Naive B cell (primary cell): ENCODE results near the gene CES2. TPM values are rescaled to one million over a fixed set of nuclear protein-coding genes. Genes with fewer than 3 reads are reported as not detected.
"Not testable (repeated sequence)": the region's sequence is repeated elsewhere in the genome, so short reads cannot be mapped to it uniquely, and the experiment has no call there.

Experiments used
- ATAC-seq, 2 donors: fragments of 150-1000 bp; cut with Tn5 transposase; 2 replicates each; pipeline ENCODE4 v1.10.0; 2021; ENCODE audit warnings: low read depth in 2 of 2, mild to moderate bottlenecking in 2 of 2, moderate library complexity in 2 of 2
- DNase-seq: peaks from one replicate; pipeline ENCODE4 v3.0.0; 2022
- H3K27ac Mint-ChIP-seq, 6 donors: one replicate each; pipeline ENCODE4 v1.8.0; 2020 to 2022; ENCODE audit warnings: mild to moderate bottlenecking in 6 of 6, mixed read lengths in 6 of 6, moderate library complexity in 5 of 6, inconsistent platforms in 2 of 6
- H3K27me3 Mint-ChIP-seq, 3 donors: one replicate each; pipeline ENCODE4 v1.8.0; 2021 to 2022; ENCODE audit warnings: mixed read lengths in 3 of 3, mild to moderate bottlenecking in 1 of 3
- H3K36me3 Mint-ChIP-seq, 2 donors: one replicate each; pipeline ENCODE4 v1.8.0; 2020 to 2022; ENCODE audit warnings: mixed read lengths in 2 of 2, inconsistent platforms in 1 of 2, mild to moderate bottlenecking in 1 of 2
- H3K4me1 Mint-ChIP-seq, 3 donors: one replicate each; pipeline ENCODE4 v1.8.0; 2020 to 2022; ENCODE audit warnings: mixed read lengths in 3 of 3, inconsistent platforms in 1 of 3, mild to moderate bottlenecking in 1 of 3, moderate library complexity in 1 of 3
- H3K4me3 Mint-ChIP-seq, 8 donors: one replicate each; pipeline ENCODE4 v1.8.0; 2020 to 2022; ENCODE audit warnings: mild to moderate bottlenecking in 8 of 8, mixed read lengths in 8 of 8, moderate library complexity in 8 of 8, inconsistent platforms in 2 of 8
- H3K9me3 Mint-ChIP-seq, 7 donors: one replicate each; pipeline ENCODE4 v1.8.0; 2020 to 2022; ENCODE audit warnings: mixed read lengths in 7 of 7, mild to moderate bottlenecking in 5 of 7, inconsistent platforms in 2 of 7, moderate library complexity in 1 of 7
- polyA plus RNA-seq, 6 donors: library from polyadenylated mRNA; unstranded; fragments of 300-500 nt; fragmentation: Illumina TruSeq; gene quantifications; one replicate each; pipeline ENCODE4 v1.2.3, GENCODE V29; 2021; ENCODE audit warnings: low read depth in 6 of 6

The CES2 gene
- polyA plus RNA-seq, 6 donors from 2014 or later = 16.3 to 25.7 (median 21.0) TPM

- DNase-seq = no peak
- peaks cover 8 to 37% (median 26%) of the 10 kb centered on the region in 3 donors for H3K27me3 Mint-ChIP-seq
- no peaks in the 10 kb centered on the region for H3K9me3 Mint-ChIP-seq
- H3K27ac Mint-ChIP-seq = no peak overlapping the region
- peaks cover 13 to 27% (median 17%) of the 10 kb centered on the region in 3 donors for H3K4me1 Mint-ChIP-seq
- no peak overlapping the region for H3K4me3 Mint-ChIP-seq
- ATAC-seq = no peak
- H3K36me3 Mint-ChIP-seq = no peaks in the 10 kb centered on the region
Measured at GRCh38 chr16:66960270-66960669, 25.0 kb downstream of the CES2 start.

- H3K4me1 Mint-ChIP-seq = peaks cover 13 to 27% (median 17%) of the 10 kb centered on the region in 3 donors
- H3K27ac Mint-ChIP-seq = peak within 1 kb of the TSS in 4 of 6 donors; percentile 14 to 92 (median 80)
- ATAC-seq (peak; percentile 79 to 84), DNase-seq (peak; percentile 19)
- peaks cover 8 to 40% (median 26%) of the 10 kb centered on the region in 3 donors for H3K27me3 Mint-ChIP-seq
- H3K4me3 Mint-ChIP-seq = peak within 1 kb of the TSS in 7 of 8 donors; percentile 31 to 75 (median 56)
- H3K9me3 Mint-ChIP-seq = no peaks in the 10 kb centered on the region
- H3K36me3 Mint-ChIP-seq = no peaks in the 10 kb centered on the region
Measured at GRCh38 chr16:66961065-66961744, 25.9 kb downstream of the CES2 start, which contains the start of gene CES3. Gene CES3, plus strand, starts transcription at chr16:66961266. Its CDS starts 42 bp downstream, at chr16:66961308.

GRCh38 chr16:66961914-66962313, 26.6 kb downstream of the CES2 start:
- ATAC-seq (peak; percentile 51 to 57), DNase-seq (no peak)
- H3K4me1 Mint-ChIP-seq = peaks cover 13 to 27% (median 17%) of the 10 kb centered on the region in 3 donors
- no peaks in the 10 kb centered on the region for H3K36me3 Mint-ChIP-seq
- peak overlapping the region in 7 of 8 donors; percentile 31 to 75 (median 56) for H3K4me3 Mint-ChIP-seq
- H3K9me3 Mint-ChIP-seq = no peaks in the 10 kb centered on the region
- peaks cover 8 to 40% (median 32%) of the 10 kb centered on the region in 3 donors for H3K27me3 Mint-ChIP-seq
- H3K27ac Mint-ChIP-seq = peak overlapping the region in 2 of 6 donors; percentile 88 to 92

- ATAC-seq = no peak
- Mint-ChIP-seq H3K4me3 (no peak overlapping the region), H3K27ac (peak overlapping the region in 1 of 6 donors; percentile 57), H3K27me3 (peaks cover 10 to 31% (median 29%) of the 10 kb centered on the region in 3 donors), H3K36me3 (no peaks in the 10 kb centered on the region), H3K4me1 (peaks cover 10 to 23% (median 13%) of the 10 kb centered on the region in 3 donors), H3K9me3 (no peaks in the 10 kb centered on the region)
- no peak for DNase-seq
Measured at GRCh38 chr16:66964049-66964448, 28.7 kb downstream of the CES2 start.

- no peak for DNase-seq
- peak overlapping the region in 1 of 8 donors; percentile 80 for H3K4me3 Mint-ChIP-seq
- no peaks in the 10 kb centered on the region for H3K36me3 Mint-ChIP-seq
- H3K4me1 Mint-ChIP-seq = no peaks in the 10 kb centered on the region
- H3K9me3 Mint-ChIP-seq = no peaks in the 10 kb centered on the region
- no peak for ATAC-seq
- peaks cover 6 to 27% (median 12%) of the 10 kb centered on the region in 3 donors for H3K27me3 Mint-ChIP-seq
- H3K27ac Mint-ChIP-seq = no peak overlapping the region
Measured at GRCh38 chr16:66968847-66969246, 33.5 kb downstream of the CES2 start.

GRCh38 chr16:66970775-66971720, 35.7 kb downstream of the CES2 start:
- peak overlapping the region in 1 of 6 donors; percentile 60 for H3K27ac Mint-ChIP-seq
- peaks cover 0 to 3% (median 0%) of the 10 kb centered on the region in 3 donors for H3K4me1 Mint-ChIP-seq
- no peak overlapping the region for H3K4me3 Mint-ChIP-seq
- H3K9me3 Mint-ChIP-seq = no peaks in the 10 kb centered on the region
- ATAC-seq (no peak), DNase-seq (no peak)
- peaks cover 0 to 32% (median 10%) of the 10 kb centered on the region in 3 donors for H3K27me3 Mint-ChIP-seq
- H3K36me3 Mint-ChIP-seq = no peaks in the 10 kb centered on the region

- Mint-ChIP-seq H3K27me3 (peaks cover 0 to 34% (median 8%) of the 10 kb centered on the region in 3 donors), H3K4me3 (no peak overlapping the region), H3K9me3 (no peaks in the 10 kb centered on the region), H3K4me1 (peaks cover 3 to 6% (median 5%) of the 10 kb centered on the region in 3 donors), H3K36me3 (no peaks in the 10 kb centered on the region), H3K27ac (no peak overlapping the region)
- no peak for ATAC-seq
- DNase-seq = no peak
Measured at GRCh38 chr16:66972983-66973382, 37.7 kb downstream of the CES2 start.

- H3K4me3 Mint-ChIP-seq = no peak overlapping the region
Measured at GRCh38 chr16:66973716-66974115, 38.4 kb downstream of the CES2 start.

GRCh38 chr16:66974156-66974931, 39.0 kb downstream of the CES2 start:
- not testable (repeated sequence) for H3K4me3 Mint-ChIP-seq, H3K27ac Mint-ChIP-seq, H3K36me3 Mint-ChIP-seq, H3K4me1 Mint-ChIP-seq, DNase-seq, H3K9me3 Mint-ChIP-seq, ATAC-seq
- peaks cover 0 to 36% (median 8%) of the 10 kb centered on the region in 3 donors for H3K27me3 Mint-ChIP-seq

More at GRCh38 chr16:66973716-66974115, 38.4 kb downstream of the CES2 start:
- DNase-seq (no peak), ATAC-seq (no peak)
- peak overlapping the region in 1 of 6 donors; percentile 30 for H3K27ac Mint-ChIP-seq
- no peaks in the 10 kb centered on the region for H3K9me3 Mint-ChIP-seq
- no peaks in the 10 kb centered on the region for H3K36me3 Mint-ChIP-seq
- peaks cover 3 to 6% (median 5%) of the 10 kb centered on the region in 3 donors for H3K4me1 Mint-ChIP-seq
- H3K27me3 Mint-ChIP-seq = peaks cover 0 to 33% (median 8%) of the 10 kb centered on the region in 3 donors

GRCh38 chr16:66974932-66975246, 39.6 kb downstream of the CES2 start:
- not testable (repeated sequence) for DNase-seq, H3K27ac Mint-ChIP-seq, ATAC-seq, H3K9me3 Mint-ChIP-seq, H3K4me1 Mint-ChIP-seq, H3K36me3 Mint-ChIP-seq
- peak overlapping the region in 1 of 8 donors; percentile 58 for H3K4me3 Mint-ChIP-seq
- peaks cover 0 to 37% (median 8%) of the 10 kb centered on the region in 3 donors for H3K27me3 Mint-ChIP-seq

- no peaks in the 10 kb centered on the region for H3K36me3 Mint-ChIP-seq
- H3K4me3 Mint-ChIP-seq = peak overlapping the region in 1 of 8 donors; percentile 5
- H3K9me3 Mint-ChIP-seq = no peaks in the 10 kb centered on the region
- DNase-seq = no peak
- no peak for ATAC-seq
- peak overlapping the region in 2 of 6 donors; percentile 49 to 75 for H3K27ac Mint-ChIP-seq
- H3K27me3 Mint-ChIP-seq = peaks cover 0 to 37% (median 8%) of the 10 kb centered on the region in 3 donors
- H3K4me1 Mint-ChIP-seq = peaks cover 3 to 6% (median 5%) of the 10 kb centered on the region in 3 donors
Measured at GRCh38 chr16:66975302-66975893, 40.1 kb downstream of the CES2 start.

- DNase-seq = no peak
- H3K4me1 Mint-ChIP-seq = peaks cover 3 to 6% (median 5%) of the 10 kb centered on the region in 3 donors
- ATAC-seq = no peak
- peak overlapping the region in 2 of 6 donors; percentile 19 to 52 for H3K27ac Mint-ChIP-seq
- H3K9me3 Mint-ChIP-seq = no peaks in the 10 kb centered on the region
- H3K4me3 Mint-ChIP-seq = no peak overlapping the region
- H3K36me3 Mint-ChIP-seq = no peaks in the 10 kb centered on the region
- H3K27me3 Mint-ChIP-seq = peaks cover 0 to 30% (median 8%) of the 10 kb centered on the region in 3 donors
Measured at GRCh38 chr16:66976746-66977145, 41.4 kb downstream of the CES2 start.
